OCI-M2 (cell line): ENCODE results near the gene CX3CR1.

Source experiments
- DNase-seq: peaks from one replicate; lab custom pipeline; 2025; ENCODE audit not compliant: unreplicated experiment; lab: John Stamatoyannopoulos, UW

Gene CX3CR1

DNA sequence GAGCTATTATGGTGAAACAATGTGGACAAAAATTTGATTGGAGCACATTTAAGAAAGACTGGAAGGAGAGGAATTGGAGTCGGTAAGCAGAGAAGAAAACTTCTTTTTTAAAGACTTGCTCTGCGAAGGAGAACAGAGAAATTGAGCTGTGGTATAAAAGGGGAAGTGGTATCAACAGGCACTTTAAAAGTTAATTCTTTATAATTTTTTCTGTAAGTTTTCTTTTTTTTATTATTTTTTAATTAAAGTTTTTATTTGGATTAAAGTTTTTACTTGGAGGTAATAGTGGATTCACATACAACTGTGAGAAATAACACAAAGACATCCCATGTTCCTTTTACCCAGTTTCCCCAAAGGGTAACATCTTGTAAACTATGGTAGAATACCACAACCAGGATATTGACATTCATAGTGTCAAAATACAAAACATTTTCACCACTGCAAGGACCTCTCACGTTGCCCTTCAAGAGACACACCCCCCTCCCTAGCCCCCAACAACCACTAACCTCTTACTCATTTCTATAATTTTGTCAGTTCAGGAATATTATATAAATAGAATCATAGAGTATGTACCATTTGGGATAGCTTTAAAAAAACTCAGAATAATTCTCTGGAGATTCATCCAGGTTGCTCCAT is 53.6 kb downstream of the CX3CR1 start:
- no peak for DNase-seq

DNA sequence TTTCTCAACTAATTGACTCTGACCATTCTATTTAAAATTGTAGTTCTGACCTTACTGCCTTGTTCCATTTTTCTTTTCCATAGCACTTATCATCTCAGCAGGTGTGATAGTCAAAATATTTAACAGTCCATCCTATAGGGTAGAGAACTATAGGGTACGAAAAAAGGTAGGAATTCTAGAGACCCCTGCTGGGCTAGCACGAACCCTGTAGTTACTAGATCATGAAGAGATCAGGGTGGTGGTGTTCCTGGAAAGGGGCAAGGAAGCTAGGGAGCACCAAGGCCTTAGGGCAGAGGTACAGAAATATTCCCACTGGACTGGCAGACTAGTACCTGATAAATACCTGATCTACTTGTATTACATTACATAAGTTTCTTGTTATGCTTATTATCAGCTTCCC is 55.5 kb downstream of the CX3CR1 start:
- DNase-seq = no peak

DNA sequence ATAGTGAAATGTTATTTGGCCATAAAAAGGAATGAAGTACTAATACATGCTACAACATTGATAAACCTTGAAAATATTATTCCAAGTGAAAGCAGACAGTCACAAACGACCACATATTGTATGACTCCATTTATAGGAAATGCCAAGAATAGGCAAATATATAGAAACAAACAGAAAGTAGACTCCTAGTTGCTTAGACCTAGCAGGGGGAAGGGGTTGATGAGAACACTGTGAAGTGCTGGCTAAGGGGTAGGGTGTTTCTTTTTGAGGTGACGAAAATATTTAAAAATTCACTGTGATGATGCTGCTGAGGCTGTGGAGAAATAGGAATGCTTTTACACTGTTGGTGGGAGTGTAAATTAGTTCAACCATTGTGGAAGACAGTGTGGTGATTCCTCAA is 56.9 kb downstream of the CX3CR1 start:
- DNase-seq = no peak

DNA sequence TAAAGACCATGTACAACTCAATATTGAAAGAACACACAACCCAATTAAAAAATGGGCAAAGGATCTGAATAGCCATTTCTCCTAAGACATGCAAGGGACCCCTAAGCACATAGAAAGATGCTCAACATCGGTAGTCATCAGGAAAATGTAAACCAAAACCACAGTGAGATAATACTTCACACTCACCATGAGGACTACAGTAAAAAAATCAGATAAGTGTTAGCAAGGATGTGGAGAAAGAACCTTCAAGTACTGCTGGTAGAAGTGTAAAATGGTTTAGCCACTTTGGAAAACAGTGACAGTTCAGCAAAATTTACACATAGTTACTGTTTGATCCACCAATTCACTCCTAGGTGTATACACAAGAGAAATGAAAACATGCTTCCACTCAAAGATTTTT is 57.4 kb downstream of the CX3CR1 start:
- DNase-seq = no peak

DNA sequence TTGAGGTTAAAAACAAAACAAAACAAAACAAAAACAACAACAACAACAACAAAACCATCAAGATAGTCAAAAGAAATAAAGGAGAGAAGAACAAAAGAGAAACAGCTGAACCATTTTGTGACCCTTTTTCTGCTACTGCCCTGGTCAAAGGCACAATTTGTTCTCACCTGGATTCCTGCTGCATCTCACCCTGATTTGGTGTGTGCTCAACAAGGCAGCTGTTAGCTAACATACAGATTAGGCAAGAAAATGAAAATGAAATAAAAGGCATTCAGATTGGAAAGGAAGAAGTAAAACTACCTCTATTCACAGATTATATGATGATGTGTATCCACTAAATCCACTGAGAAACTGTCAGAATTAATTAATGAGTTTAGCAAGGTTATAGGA is 58.7 kb downstream of the CX3CR1 start:
- no peak for DNase-seq

DNA sequence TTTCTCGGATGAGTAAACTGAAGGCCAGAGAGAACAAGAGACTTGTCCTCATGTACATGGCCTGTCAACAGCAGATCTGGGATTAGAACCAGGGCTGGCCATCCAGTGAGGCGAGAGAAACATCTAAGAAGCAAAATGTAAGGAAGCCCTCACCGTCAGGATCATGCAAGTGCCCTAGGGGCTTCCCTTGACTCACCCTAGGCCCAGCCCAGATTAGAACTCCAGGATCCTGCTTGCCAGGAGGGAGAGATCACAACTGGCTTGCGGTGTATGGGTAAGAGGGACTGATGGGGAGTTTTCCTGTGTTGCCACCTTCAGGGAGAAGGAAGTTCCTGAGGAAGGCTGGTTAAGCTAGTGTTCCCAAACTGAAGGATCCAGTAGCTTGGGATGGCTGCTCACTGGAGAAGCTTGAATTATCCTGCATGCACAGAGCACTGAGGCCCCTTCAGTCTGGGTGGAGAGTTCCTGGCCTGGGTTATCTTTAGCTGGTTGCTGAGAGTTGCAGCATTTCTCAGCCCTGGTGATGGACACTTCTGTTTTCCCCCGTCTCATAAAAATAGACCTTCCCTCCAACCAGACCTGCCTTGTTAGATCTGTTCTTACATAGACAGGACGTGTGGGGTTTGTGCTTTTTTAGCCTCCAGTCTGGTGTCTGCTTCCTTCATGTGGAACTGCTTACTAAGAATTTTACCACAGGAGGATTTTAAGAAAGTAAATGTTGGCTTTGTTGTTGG is 59.3 kb downstream of the CX3CR1 start:
- DNase-seq = no peak

DNA sequence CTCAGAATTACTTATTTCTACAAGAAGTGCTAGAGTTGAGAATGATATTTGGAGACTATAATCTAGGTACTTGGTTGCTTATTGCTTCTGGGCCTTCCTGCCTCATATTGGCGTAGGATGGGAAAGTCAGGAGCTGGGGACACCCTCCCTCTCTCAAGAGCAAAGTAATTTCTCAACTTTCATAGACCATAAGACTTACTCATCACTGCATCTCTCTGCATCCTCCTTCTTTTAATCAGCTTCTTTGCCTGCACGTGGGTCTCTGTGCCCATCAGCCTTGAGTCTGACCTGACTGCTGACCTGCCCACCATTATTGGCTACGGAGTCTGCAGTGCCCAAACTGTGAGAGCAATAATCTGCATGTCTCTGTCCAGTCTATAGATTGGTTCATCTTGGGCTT is 60.1 kb downstream of the CX3CR1 start:
- no peak for DNase-seq

DNA sequence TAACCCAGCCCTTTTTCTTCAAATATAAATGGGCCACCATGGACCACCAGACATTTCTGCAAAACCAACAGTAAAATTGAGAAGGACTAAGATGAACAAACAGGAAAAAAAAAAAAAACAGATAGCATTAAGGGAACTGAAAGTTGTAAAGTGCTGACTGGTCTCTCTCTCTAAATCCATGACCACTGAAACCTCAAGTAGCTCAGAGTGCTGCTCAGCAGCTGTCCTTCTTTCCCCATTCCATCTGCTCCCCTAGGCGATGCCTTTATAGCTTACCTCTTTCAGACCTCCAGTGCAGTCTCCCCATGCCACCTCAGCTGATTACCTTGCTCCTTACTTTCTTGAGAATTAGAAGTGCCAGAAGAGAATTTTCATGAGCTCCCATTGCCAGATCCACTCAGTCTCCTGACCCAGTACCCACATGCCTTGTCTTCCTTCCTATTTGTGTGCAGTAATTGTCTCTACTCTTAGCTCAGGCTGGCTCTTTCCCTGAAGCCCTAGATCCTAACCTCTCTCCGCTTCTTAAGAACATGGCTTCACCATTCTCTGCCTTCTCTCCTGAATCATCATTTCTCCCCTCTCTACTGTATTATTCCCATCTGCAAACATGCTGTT is 63.6 kb downstream of the CX3CR1 start:
- no peak for DNase-seq

DNA sequence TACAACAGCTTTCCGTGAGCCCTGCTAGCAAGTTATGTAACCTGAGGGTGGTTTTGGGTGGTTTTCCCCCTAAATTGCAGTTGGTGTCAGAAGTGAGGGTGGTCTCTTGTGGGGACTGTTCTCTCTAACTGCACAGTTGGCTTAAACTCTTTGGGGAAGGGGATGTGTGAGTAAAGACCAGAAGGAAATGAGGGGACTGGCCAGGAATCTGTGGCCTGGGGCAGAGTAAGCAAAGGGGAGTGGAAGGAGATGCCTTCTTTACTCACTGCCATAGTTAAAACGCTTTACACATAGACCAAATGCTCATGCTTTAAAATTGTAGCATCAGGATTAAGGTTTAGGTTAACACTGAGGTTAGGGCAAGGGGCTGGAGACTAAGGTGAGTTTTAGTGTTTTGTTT is 66.2 kb downstream of the CX3CR1 start:
- DNase-seq = no peak
